HCT116 (cell line): Measurements from ENCODE around the gene CTTN. TPM values are rescaled to one million over a fixed set of nuclear protein-coding genes. Genes with fewer than 3 reads are reported as not detected.

Experiments used
- ATAC-seq: fragments of 200-7000 bp; cut with Tn5 transposase; 2 replicates; pipeline ENCODE4 v1.9.1; 2020; ENCODE audit warnings: mild to moderate bottlenecking, moderate library complexity
- BruUV-seq: library from RNA; stranded (reverse); fragments of 400-500 nt; replicated peaks from 2 replicates; lab custom pipeline; 2021; lab: Mats Ljungman, UMichigan
- CTCF ChIA-PET: fragments of 300-600 bp; sonication (Branson Sonifier 250); formaldehyde crosslinking; loops from one replicate; lab custom pipeline; 2021; ENCODE audit warnings: antibody characterized with exemption; lab: Charles Lee
- POLR2A ChIA-PET: fragments of 300-600, 350-600 bp; sonication (Branson Sonifier 250); formaldehyde crosslinking; loops from one replicate; lab custom pipeline; 2021; ENCODE audit warnings: antibody characterized with exemption; lab: Charles Lee
- RAD21 ChIA-PET, 2 experiments: fragments of 300-600 bp; sonication (Branson Sonifier 250); formaldehyde crosslinking; loops; one replicate each; lab custom pipeline; 2023; ENCODE audit warnings: low total read pairs in 2 of 2; ENCODE audit not compliant: uncharacterized antibody in 2 of 2, unreplicated experiment in 2 of 2, low non-redundant PET in 1 of 2; lab: Charles Lee
- DNase-seq: peaks from one replicate; pipeline ENCODE4 v3.0.0-alpha.2; 2010; ENCODE audit warnings: low read depth, low spot score
- H2AFZ ChIP-seq: fragments of 200-600 bp; shearing (Covaris generic), sonication (generic); 2 replicates; pipeline ENCODE4 v1.6.1; 2017; ENCODE audit warnings: low read depth, mixed run types, mixed read lengths, antibody characterized with exemption, low read length; ENCODE audit not compliant: poor library complexity, severe bottlenecking
- H3K27ac ChIP-seq: 2 replicates; pipeline ENCODE4 v1.5.1; 2012; ENCODE audit warnings: low read depth, low read length
- H3K27me3 ChIP-seq: fragments of 200-600 bp; sonication (generic); 2 replicates; pipeline ENCODE4 v1.6.1; 2016; ENCODE audit warnings: mixed run types, low read length, mixed read lengths; ENCODE audit not compliant: insufficient read depth
- H3K36me3 ChIP-seq, 2 experiments: fragments of 200-500 bp in 1 of 2; fragments of 200-600 bp in 1 of 2; sonication (Bioruptor generic) in 1 of 2; sonication (generic) in 1 of 2; 2 replicates each; pipeline versions ENCODE4 v1.5.1 to v1.6.1; 2014 to 2016; ENCODE audit warnings: low read length in 2 of 2, inconsistent platforms in 1 of 2, mixed read lengths in 1 of 2, mixed run types in 1 of 2; ENCODE audit not compliant: insufficient read depth in 2 of 2, control insufficient read depth in 1 of 2
- H3K4me1 ChIP-seq, 2 experiments: fragments of 200-600 bp in 1 of 2; sonication (generic) in 1 of 2; 2 replicates each; pipeline versions ENCODE4 v1.5.1 to v1.6.1; 2012 to 2017; ENCODE audit warnings: low read length in 2 of 2, inconsistent platforms in 1 of 2, mild to moderate bottlenecking in 1 of 2, mixed read lengths in 1 of 2, mixed run types in 1 of 2, moderate library complexity in 1 of 2; ENCODE audit not compliant: insufficient read depth in 2 of 2, control insufficient read depth in 1 of 2
- H3K4me2 ChIP-seq: fragments of 200-600 bp; sonication (generic); 2 replicates; pipeline ENCODE4 v1.6.1; 2017; ENCODE audit warnings: mixed run types, low read length, mixed read lengths
- H3K4me3 ChIP-seq, 2 experiments: fragments of 200-600 bp in 1 of 2; sonication (generic) in 1 of 2; replicated peaks in 1 of 2; 2 replicates each; pipeline ENCODE4 v1.5.1; 2011 to 2016; ENCODE audit warnings: low read length in 2 of 2, control low read depth in 1 of 2, low read depth in 1 of 2, mild to moderate bottlenecking in 1 of 2, mixed read lengths in 1 of 2, mixed run types in 1 of 2
- H3K79me2 ChIP-seq: fragments of 200-600 bp; sonication (generic); 2 replicates; pipeline ENCODE4 v1.6.1; 2017; ENCODE audit warnings: mild to moderate bottlenecking, mixed run types, low read length, moderate library complexity, mixed read lengths; ENCODE audit not compliant: insufficient read depth
- H3K9ac ChIP-seq: fragments of 200-600 bp; sonication (generic); 2 replicates; pipeline ENCODE4 v1.6.1; 2016; ENCODE audit warnings: low read length, mixed read lengths
- H3K9me2 ChIP-seq: fragments of 200-600 bp; sonication (generic), shearing (Covaris generic); 2 replicates; pipeline ENCODE4 v1.6.1; 2017; ENCODE audit warnings: mixed run types, mild to moderate bottlenecking, moderate library complexity; ENCODE audit not compliant: insufficient read depth
- H3K9me3 ChIP-seq, 2 experiments: fragments of 200-500 bp in 1 of 2; fragments of 200-600 bp in 1 of 2; sonication (Bioruptor generic) in 1 of 2; sonication (generic) in 1 of 2; 2 replicates each; pipeline ENCODE4 v1.6.1; 2014 to 2017; ENCODE audit warnings: low read length in 2 of 2, mixed read lengths in 2 of 2, inconsistent platforms in 1 of 2, low read depth in 1 of 2, mild to moderate bottlenecking in 1 of 2, mixed run types in 1 of 2, moderate library complexity in 1 of 2; ENCODE audit not compliant: control insufficient read depth in 1 of 2, insufficient read depth in 1 of 2
- H4K20me1 ChIP-seq: fragments of 200-600 bp; sonication (generic), shearing (Covaris generic); 2 replicates; pipeline ENCODE4 v1.6.1; 2017; ENCODE audit warnings: mixed run types, mild to moderate bottlenecking, moderate library complexity; ENCODE audit not compliant: insufficient read depth
- EGR1 ChIP-seq: IDR thresholded peaks from 2 replicates; pipeline ENCODE4 v1.6.1; 2012; ENCODE audit warnings: low read depth
- ELF1 ChIP-seq: IDR thresholded peaks from 2 replicates; pipeline ENCODE4 v1.6.1; 2012; ENCODE audit warnings: low read depth, borderline replicate concordance
- JUND ChIP-seq: IDR thresholded peaks from 2 replicates; pipeline ENCODE4 v1.6.1; 2012
- POLR2A ChIP-seq: IDR thresholded peaks from 2 replicates; pipeline ENCODE4 v1.7.0; 2011; ENCODE audit warnings: borderline replicate concordance; ENCODE audit not compliant: insufficient read depth, insufficient read length; ENCODE audit errors: extremely low read depth
- POLR2AphosphoS5 ChIP-seq: IDR thresholded peaks from 2 replicates; pipeline ENCODE4 v1.6.1; 2011; ENCODE audit warnings: mild to moderate bottlenecking, low read depth, low read length, moderate library complexity
- SIN3A ChIP-seq: IDR thresholded peaks from 2 replicates; pipeline ENCODE4 v1.6.1; 2012; ENCODE audit warnings: low read depth
- YY1 ChIP-seq: IDR thresholded peaks from 2 replicates; pipeline ENCODE4 v1.6.1; 2011; ENCODE audit warnings: low read length, low read depth, moderate library complexity, mild to moderate bottlenecking; ENCODE audit not compliant: insufficient replicate concordance; ENCODE audit errors: extremely low read depth
- ZBTB33 ChIP-seq: IDR thresholded peaks from 2 replicates; pipeline ENCODE4 v1.6.1; 2011; ENCODE audit warnings: mild to moderate bottlenecking, low read length, moderate library complexity; ENCODE audit not compliant: insufficient replicate concordance; ENCODE audit errors: extremely low read depth
- intact Hi-C: fragments of 100-400 bp; cut with micrococcal nuclease; formaldehyde crosslinking; loops from 2 replicates; pipeline ENCODE4 v1.10.0; 2022
- total RNA-seq: library from RNA; stranded (reverse); gene quantifications from one replicate; pipeline ENCODE4 v1.2.1, GENCODE V29; 2021; ENCODE audit not compliant: unreplicated experiment
- TF ChIP-seq, protein P1 (sequence below): IDR thresholded peaks from 2 replicates; pipeline ENCODE4 v1.6.1; 2012

The CTTN gene
- total RNA-seq, 1 experiment from 2014 or later = 249 TPM

GRCh38 chr11:70460964-70461363 is 62.6 kb downstream of the CTTN start:
- Histone ChIP-seq H3K4me1 (no peaks in the 10 kb centered on the region), H2AFZ (no peak overlapping the region), H3K79me2 (no peaks in the 10 kb centered on the region), H3K9me2 (no peaks in the 10 kb centered on the region), H3K4me3 (no peak overlapping the region), H4K20me1 (no peaks in the 10 kb centered on the region), H3K27me3 (no peaks in the 10 kb centered on the region), H3K9me3 (no peaks in the 10 kb centered on the region), H3K36me3 (no peaks in the 10 kb centered on the region), H3K9ac (no peak overlapping the region), H3K4me2 (no peak overlapping the region), H3K27ac (no peak overlapping the region)
- intact Hi-C loops = no loop called here
- ATAC-seq (no peak), DNase-seq (no peak)
- BruUV-seq = no TSS peak
- ChIA-PET RAD21 (no interaction called here), POLR2A (no interaction called here), CTCF (no interaction called here)
- TF ChIP-seq, protein P1, sequence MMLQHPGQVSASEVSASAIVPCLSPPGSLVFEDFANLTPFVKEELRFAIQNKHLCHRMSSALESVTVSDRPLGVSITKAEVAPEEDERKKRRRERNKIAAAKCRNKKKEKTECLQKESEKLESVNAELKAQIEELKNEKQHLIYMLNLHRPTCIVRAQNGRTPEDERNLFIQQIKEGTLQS = no peak
- TF ChIP-seq POLR2A (no peak), YY1 (no peak), ELF1 (no peak), EGR1 (no peak)

- no peak overlapping the region for H3K9ac ChIP-seq
- ChIA-PET RAD21 (no interaction called here), CTCF (no interaction called here), POLR2A (no interaction called here)
- H3K4me3 ChIP-seq = no peak overlapping the region
- no peak overlapping the region for H2AFZ ChIP-seq
- no peaks in the 10 kb centered on the region for H4K20me1 ChIP-seq
- no peaks in the 10 kb centered on the region for H3K9me2 ChIP-seq
- BruUV-seq = no TSS peak
- no peaks in the 10 kb centered on the region for H3K9me3 ChIP-seq
- intact Hi-C loops = no loop called here
- H3K36me3 ChIP-seq = no peaks in the 10 kb centered on the region
- TF ChIP-seq SIN3A (no peak), JUND (no peak), ZBTB33 (no peak), POLR2AphosphoS5 (no peak)
- TF ChIP-seq, protein P1 = no peak
- no peak overlapping the region for H3K27ac ChIP-seq
- no peaks in the 10 kb centered on the region for H3K79me2 ChIP-seq
- H3K4me1 ChIP-seq = no peaks in the 10 kb centered on the region
- DNase-seq (no peak), ATAC-seq (peak; percentile 52)
- no peak overlapping the region for H3K4me2 ChIP-seq
- no peaks in the 10 kb centered on the region for H3K27me3 ChIP-seq
Measured at GRCh38 chr11:70462818-70463477, 64.6 kb downstream of the CTTN start.
